Caco-2 (cell line): Measurements from ENCODE around the gene ERCC1. TPM values are rescaled to one million over a fixed set of nuclear protein-coding genes. Genes with fewer than 3 reads are reported as not detected.
A peak's percentile ranks its signal among the peaks of the same experiment; 100 is the strongest.

Experiments used
- BruUV-seq: library from RNA; stranded (reverse); fragments of 400-500 nt; replicated peaks from 2 replicates; lab custom pipeline; 2021; lab: Mats Ljungman, UMichigan
- CTCF ChIA-PET: fragments of 300-600 bp; sonication (Branson Sonifier 250); formaldehyde crosslinking; loops from one replicate; lab custom pipeline; 2022; ENCODE audit warnings: antibody characterized with exemption; lab: Charles Lee
- POLR2A ChIA-PET: fragments of 300-600 bp; sonication (Branson Sonifier 250); formaldehyde crosslinking; loops from one replicate; lab custom pipeline; 2022; ENCODE audit warnings: antibody characterized with exemption; lab: Charles Lee
- DNase-seq, 2 experiments: peaks; one replicate each; pipeline versions ENCODE4 v3.0.0 to v3.0.0-alpha.2; 2020 to 2022
- H3K27me3 ChIP-seq: replicated peaks from 2 replicates; pipeline ENCODE4 v1.6.0; 2011; ENCODE audit warnings: low read length; ENCODE audit not compliant: control insufficient read depth, insufficient read depth
- H3K36me3 ChIP-seq: 2 replicates; pipeline ENCODE4 v1.5.1; 2011; ENCODE audit warnings: low read length; ENCODE audit not compliant: control insufficient read depth, insufficient read depth
- H3K4me1 ChIP-seq: fragments of 250-450 bp; sonication (Bioruptor Pico); 2 replicates; pipeline ENCODE4 v1.5.1; 2020; ENCODE audit warnings: mild to moderate bottlenecking
- H3K4me3 ChIP-seq: 2 replicates; pipeline ENCODE4 v1.5.1; 2011; ENCODE audit warnings: low read depth, mild to moderate bottlenecking, control low read depth, low read length
- H3K9me3 ChIP-seq: fragments of 250-450 bp; sonication (Bioruptor Pico); 2 replicates; pipeline ENCODE4 v1.5.1; 2020; ENCODE audit warnings: mild to moderate bottlenecking, moderate library complexity
- H3K27ac Mint-ChIP-seq: one replicate; pipeline ENCODE4 v1.8.0; 2022; ENCODE audit warnings: mixed read lengths; ENCODE audit not compliant: unreplicated experiment
- H3K27me3 Mint-ChIP-seq: one replicate; pipeline ENCODE4 v1.8.0; 2022; ENCODE audit warnings: mixed read lengths; ENCODE audit not compliant: insufficient read depth, unreplicated experiment
- H3K36me3 Mint-ChIP-seq: one replicate; pipeline ENCODE4 v1.8.0; 2022; ENCODE audit warnings: mild to moderate bottlenecking, mixed read lengths; ENCODE audit not compliant: insufficient read depth, unreplicated experiment
- H3K4me1 Mint-ChIP-seq: one replicate; pipeline ENCODE4 v1.8.0; 2022; ENCODE audit warnings: low read depth, mixed read lengths; ENCODE audit not compliant: unreplicated experiment
- H3K4me3 Mint-ChIP-seq: one replicate; pipeline ENCODE4 v1.8.0; 2022; ENCODE audit warnings: mild to moderate bottlenecking, moderate library complexity, mixed read lengths; ENCODE audit not compliant: unreplicated experiment
- H3K9me3 Mint-ChIP-seq: one replicate; pipeline ENCODE4 v1.8.0; 2022; ENCODE audit warnings: mixed read lengths; ENCODE audit not compliant: unreplicated experiment
- CTCF ChIP-seq, 2 experiments: fragments of 200-600 bp in 1 of 2; IDR thresholded peaks; 1 replicate in 1 of 2; 2 replicates in 1 of 2; pipeline versions ENCODE4 v1.5.1 to v1.8.0; 2011 to 2022; ENCODE audit warnings: antibody characterized with exemption in 1 of 2, control low read depth in 1 of 2, inconsistent platforms in 1 of 2, low read depth in 1 of 2, low read length in 1 of 2, mild to moderate bottlenecking in 1 of 2, moderate library complexity in 1 of 2; ENCODE audit not compliant: insufficient read depth in 1 of 2, severe bottlenecking in 1 of 2, unreplicated experiment in 1 of 2
- intact Hi-C: fragments of 100-400 bp; cut with micrococcal nuclease; formaldehyde crosslinking; loops from one replicate; pipeline ENCODE4 v1.10.0; 2022; ENCODE audit not compliant: unreplicated experiment
- total RNA-seq: library from RNA; stranded (reverse); gene quantifications from 2 replicates; pipeline ENCODE4 v1.2.3, GENCODE V29; 2022

The ERCC1 gene
- total RNA-seq, 1 experiment from 2014 or later = 51.0 TPM

GRCh38 chr19:45444318-45445041 lies 20.8 kb upstream of the ERCC1 start:
- TSS peak; percentile 56 for BruUV-seq
- TF ChIP-seq CTCF (IDR thresholded peaks at IDR 0.05; ENCODE audit: insufficient read depth in 1 of 2, low read depth in 1 of 2, low read length in 1 of 2, severe bottlenecking in 1 of 2, unreplicated experiment in 1 of 2) = no peak
- Mint-ChIP-seq H3K9me3 (no peaks in the 10 kb centered on the region), H3K4me3 (peak overlapping the region; percentile 96), H3K4me1 (peaks cover 40% of the 10 kb centered on the region), H3K27ac (peak overlapping the region; percentile 99), H3K27me3 (no peaks in the 10 kb centered on the region), H3K36me3 (peaks cover 21% of the 10 kb centered on the region)
- no peaks in the 10 kb centered on the region for H3K9me3 ChIP-seq
- intact Hi-C loops = no loop called here
- ChIA-PET POLR2A (interaction anchor here (1.0 kb wide), 1 partner anchor 25 kb away, joined by 3 read pairs; no protein-coding TSS in a partner anchor), CTCF (interaction anchor here (0.6 kb wide), 1 partner anchor 222 kb away, joined by 5 read pairs; no protein-coding TSS in a partner anchor)
- DNase-seq = peak; percentile 94 to 99
- peaks cover 25% of the 10 kb centered on the region for H3K4me1 ChIP-seq
- H3K27me3 ChIP-seq = no peaks in the 10 kb centered on the region
- peak overlapping the region; percentile 39 for H3K4me3 ChIP-seq
- H3K36me3 ChIP-seq = no peaks in the 10 kb centered on the region

- no peaks in the 10 kb centered on the region for H3K9me3 Mint-ChIP-seq
- Histone ChIP-seq H3K9me3 (no peaks in the 10 kb centered on the region), H3K36me3 (no peaks in the 10 kb centered on the region), H3K4me1 (peaks cover 25% of the 10 kb centered on the region), H3K4me3 (peak overlapping the region; percentile 39), H3K27me3 (no peaks in the 10 kb centered on the region)
- peak overlapping the region; percentile 96 for H3K4me3 Mint-ChIP-seq
- H3K4me1 Mint-ChIP-seq = peaks cover 40% of the 10 kb centered on the region
- H3K27ac Mint-ChIP-seq = peak overlapping the region; percentile 99
- intact Hi-C loops = loop anchor here (1.0 kb wide), 1 partner anchor 26 kb away; no protein-coding TSS in a partner anchor
- TF ChIP-seq CTCF (IDR thresholded peaks at IDR 0.05; ENCODE audit: insufficient read depth in 1 of 2, low read depth in 1 of 2, low read length in 1 of 2, severe bottlenecking in 1 of 2, unreplicated experiment in 1 of 2) = no peak
- no TSS peak for BruUV-seq
- ChIA-PET POLR2A (no interaction called here), CTCF (no interaction called here)
- no peaks in the 10 kb centered on the region for H3K27me3 Mint-ChIP-seq
- peaks cover 21% of the 10 kb centered on the region for H3K36me3 Mint-ChIP-seq
- peak; percentile 98 to 99 for DNase-seq
These were observed 20.0 kb upstream of the ERCC1 start for GRCh38 chr19:45443462-45444317.

- ChIA-PET CTCF (no interaction called here), POLR2A (no interaction called here)
- DNase-seq = peak; percentile 34 to 55
- BruUV-seq = no TSS peak
- no peaks in the 10 kb centered on the region for H3K27me3 ChIP-seq
- H3K4me1 Mint-ChIP-seq = peaks cover 35% of the 10 kb centered on the region
- H3K27me3 Mint-ChIP-seq = no peaks in the 10 kb centered on the region
- H3K4me3 ChIP-seq = peak overlapping the region; percentile 13
- H3K36me3 ChIP-seq = no peaks in the 10 kb centered on the region
- peak overlapping the region; percentile 99 for H3K27ac Mint-ChIP-seq
- H3K9me3 ChIP-seq = no peaks in the 10 kb centered on the region
- H3K36me3 Mint-ChIP-seq = peaks cover 21% of the 10 kb centered on the region
- no peaks in the 10 kb centered on the region for H3K9me3 Mint-ChIP-seq
- peaks cover 25% of the 10 kb centered on the region for H3K4me1 ChIP-seq
- intact Hi-C loops = loop anchor here (1.0 kb wide), 1 partner anchor 26 kb away; no protein-coding TSS in a partner anchor
- peak overlapping the region; percentile 96 for H3K4me3 Mint-ChIP-seq
- TF ChIP-seq CTCF (IDR thresholded peaks at IDR 0.05; ENCODE audit: insufficient read depth in 1 of 2, low read depth in 1 of 2, low read length in 1 of 2, severe bottlenecking in 1 of 2, unreplicated experiment in 1 of 2) = no peak
These were observed 19.2 kb upstream of the ERCC1 start for GRCh38 chr19:45442778-45443461.
